WI38 (cell line): ENCODE data around the gene MLX.
"Not testable (repeated sequence)": the region's sequence is repeated elsewhere in the genome, so short reads cannot be mapped to it uniquely, and the experiment has no call there.

Experiments used
- H3K4me3 ChIP-seq: 2 replicates; pipeline ENCODE4 v1.5.1; 2011; ENCODE audit warnings: low read depth, mild to moderate bottlenecking, control low read depth, low read length
- TF ChIP-seq, protein P1 (sequence below): IDR thresholded peaks from 2 replicates; pipeline ENCODE4 v1.5.1; 2012; ENCODE audit warnings: low read depth, mild to moderate bottlenecking, control low read depth, low read length

Gene MLX

DNA sequence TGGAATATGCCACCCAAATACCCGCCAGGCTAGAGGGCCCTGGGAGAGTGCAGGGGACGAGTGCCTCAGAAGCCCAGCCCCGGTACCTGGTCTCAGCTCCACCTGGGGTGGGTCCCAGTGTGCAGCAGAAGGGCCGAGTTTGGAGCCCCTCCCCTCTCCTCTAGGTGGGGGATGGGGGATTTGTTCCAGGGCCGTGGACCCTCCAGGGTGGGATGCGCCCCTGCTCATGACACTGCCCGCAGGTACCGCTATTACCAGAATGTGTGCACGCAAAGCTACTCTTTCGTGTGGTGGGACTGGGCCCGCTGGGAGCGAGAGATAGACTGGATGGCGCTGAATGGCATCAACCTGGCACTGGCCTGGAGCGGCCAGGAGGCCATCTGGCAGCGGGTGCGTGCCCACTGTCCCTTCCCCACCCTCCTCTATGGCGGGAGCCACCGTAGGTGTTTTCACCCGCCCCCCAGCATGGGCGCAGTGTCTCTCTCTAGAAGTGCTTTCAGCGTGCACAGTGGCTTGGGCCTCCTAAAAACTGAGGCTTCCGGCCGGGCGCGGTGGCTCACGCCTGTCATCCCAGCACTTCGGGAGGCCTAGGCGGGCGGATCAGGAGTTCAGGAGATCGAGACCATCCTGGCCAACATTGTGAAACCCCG lies 29.6 kb upstream of the MLX start:
- TF ChIP-seq, protein P1, sequence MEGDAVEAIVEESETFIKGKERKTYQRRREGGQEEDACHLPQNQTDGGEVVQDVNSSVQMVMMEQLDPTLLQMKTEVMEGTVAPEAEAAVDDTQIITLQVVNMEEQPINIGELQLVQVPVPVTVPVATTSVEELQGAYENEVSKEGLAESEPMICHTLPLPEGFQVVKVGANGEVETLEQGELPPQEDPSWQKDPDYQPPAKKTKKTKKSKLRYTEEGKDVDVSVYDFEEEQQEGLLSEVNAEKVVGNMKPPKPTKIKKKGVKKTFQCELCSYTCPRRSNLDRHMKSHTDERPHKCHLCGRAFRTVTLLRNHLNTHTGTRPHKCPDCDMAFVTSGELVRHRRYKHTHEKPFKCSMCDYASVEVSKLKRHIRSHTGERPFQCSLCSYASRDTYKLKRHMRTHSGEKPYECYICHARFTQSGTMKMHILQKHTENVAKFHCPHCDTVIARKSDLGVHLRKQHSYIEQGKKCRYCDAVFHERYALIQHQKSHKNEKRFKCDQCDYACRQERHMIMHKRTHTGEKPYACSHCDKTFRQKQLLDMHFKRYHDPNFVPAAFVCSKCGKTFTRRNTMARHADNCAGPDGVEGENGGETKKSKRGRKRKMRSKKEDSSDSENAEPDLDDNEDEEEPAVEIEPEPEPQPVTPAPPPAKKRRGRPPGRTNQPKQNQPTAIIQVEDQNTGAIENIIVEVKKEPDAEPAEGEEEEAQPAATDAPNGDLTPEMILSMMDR = no peak
- H3K4me3 ChIP-seq = peak overlapping the region; percentile 66

DNA sequence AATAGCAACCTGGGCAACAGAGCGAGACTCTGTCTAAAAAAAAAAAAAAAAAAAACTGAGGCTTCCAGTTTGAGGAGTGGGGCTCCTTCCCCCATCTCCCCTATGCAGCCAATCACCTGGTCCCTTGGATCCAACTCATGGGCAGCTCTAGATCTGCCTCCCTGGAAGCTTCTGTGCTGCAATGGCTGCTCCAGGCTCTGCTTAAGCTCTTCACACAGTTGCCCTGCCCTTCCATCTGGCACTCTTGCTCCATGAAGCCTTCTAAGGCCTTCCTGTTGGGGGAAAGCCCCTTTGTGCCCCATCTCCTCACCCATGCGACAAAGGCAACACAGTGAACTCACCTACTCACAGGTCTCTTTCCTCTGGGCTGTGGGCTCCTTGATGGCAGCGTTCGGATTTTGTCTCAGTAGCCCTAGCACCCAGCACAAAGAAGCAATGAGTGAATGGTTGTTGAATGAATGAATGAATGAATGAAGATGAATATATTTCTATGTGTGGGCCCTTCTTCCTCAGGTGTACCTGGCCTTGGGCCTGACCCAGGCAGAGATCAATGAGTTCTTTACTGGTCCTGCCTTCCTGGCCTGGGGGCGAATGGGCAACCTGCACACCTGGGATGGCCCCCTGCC lies 29.0 kb upstream of the MLX start:
- no peak overlapping the region for H3K4me3 ChIP-seq

DNA sequence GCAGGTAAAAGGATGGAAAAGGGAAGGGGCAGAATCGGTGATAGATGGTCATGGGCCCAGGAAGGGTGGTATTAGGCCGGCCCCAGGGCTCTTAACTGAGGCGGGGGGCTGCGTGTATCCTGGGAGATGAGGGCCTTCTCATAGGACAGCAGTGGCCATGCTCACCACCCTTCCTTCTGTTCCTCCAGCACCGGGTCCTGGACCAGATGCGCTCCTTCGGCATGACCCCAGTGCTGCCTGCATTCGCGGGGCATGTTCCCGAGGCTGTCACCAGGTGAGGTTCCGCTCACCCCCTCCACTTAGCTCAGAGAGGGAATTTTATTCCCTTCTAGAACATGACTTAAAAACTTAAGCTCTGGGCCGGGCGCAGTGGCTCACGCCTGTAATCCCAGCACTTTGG lies 28.4 kb upstream of the MLX start:
- H3K4me3 ChIP-seq = no peak overlapping the region
- TF ChIP-seq, protein P1 = no peak

More for the DNA sequence above, 29.0 kb upstream of the MLX start:
- TF ChIP-seq, protein P1 = no peak

DNA sequence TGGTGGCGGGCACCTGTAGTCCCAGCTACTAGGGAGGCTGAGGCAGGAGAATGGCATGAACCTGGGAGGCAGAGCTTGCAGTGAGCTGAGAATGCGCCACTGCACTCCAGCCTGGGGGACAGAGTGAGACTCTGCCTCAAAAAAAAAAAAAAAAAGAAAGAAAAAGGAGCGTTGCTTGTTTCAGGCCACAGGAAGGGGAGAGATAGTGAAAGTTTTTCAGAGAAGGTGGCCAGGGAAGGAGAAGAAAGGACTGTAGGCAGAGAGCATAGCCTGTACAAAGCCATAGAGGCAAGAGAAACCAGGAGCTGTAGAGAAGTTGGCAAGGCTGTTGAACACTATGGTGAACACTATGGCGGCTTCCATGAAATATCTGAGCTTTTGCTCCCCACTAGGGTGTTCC lies 26.3 kb upstream of the MLX start:
- not testable (repeated sequence) for H3K4me3 ChIP-seq

DNA sequence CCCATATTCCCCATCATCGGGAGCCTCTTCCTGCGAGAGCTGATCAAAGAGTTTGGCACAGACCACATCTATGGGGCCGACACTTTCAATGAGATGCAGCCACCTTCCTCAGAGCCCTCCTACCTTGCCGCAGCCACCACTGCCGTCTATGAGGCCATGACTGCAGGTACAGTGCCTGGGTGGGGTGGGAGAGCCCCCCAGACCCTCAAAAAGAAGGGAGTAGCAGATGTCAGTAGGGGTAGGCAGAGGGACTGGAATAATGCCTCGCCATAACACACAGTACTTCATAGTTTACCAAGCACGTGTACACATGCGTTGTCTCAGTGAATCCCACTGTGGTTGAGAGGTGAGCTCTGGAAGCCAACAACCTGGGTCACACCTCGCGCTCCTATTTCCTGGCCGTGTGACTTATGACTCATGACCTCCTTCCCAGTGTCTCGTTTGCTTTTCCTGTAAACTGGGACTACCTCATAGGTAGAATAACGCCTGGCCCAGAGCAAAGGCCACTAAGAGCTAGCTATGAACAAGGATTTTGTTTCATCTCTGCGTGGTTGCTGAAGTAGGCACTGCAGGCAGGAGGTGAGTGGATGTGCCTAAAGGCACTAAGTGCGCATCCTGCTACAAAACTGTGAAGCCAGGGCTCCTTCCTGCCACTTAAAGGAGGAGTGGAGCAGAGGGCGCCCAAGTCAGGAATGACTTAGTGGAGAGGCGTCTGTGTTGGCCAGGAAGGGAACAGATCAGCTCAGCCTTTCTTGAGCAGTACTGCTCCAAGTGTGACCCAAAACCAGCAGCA lies 25.7 kb upstream of the MLX start:
- TF ChIP-seq, protein P1 = no peak

DNA sequence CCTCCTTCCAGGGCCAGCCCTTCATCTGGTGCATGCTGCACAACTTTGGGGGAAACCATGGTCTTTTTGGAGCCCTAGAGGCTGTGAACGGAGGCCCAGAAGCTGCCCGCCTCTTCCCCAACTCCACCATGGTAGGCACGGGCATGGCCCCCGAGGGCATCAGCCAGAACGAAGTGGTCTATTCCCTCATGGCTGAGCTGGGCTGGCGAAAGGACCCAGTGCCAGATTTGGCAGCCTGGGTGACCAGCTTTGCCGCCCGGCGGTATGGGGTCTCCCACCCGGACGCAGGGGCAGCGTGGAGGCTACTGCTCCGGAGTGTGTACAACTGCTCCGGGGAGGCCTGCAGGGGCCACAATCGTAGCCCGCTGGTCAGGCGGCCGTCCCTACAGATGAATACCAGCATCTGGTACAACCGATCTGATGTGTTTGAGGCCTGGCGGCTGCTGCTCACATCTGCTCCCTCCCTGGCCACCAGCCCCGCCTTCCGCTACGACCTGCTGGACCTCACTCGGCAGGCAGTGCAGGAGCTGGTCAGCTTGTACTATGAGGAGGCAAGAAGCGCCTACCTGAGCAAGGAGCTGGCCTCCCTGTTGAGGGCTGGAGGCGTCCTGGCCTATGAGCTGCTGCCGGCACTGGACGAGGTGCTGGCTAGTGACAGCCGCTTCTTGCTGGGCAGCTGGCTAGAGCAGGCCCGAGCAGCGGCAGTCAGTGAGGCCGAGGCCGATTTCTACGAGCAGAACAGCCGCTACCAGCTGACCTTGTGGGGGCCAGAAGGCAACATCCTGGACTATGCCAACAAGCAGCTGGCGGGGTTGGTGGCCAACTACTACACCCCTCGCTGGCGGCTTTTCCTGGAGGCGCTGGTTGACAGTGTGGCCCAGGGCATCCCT lies 23.5 kb upstream of the MLX start:
- no peak overlapping the region for H3K4me3 ChIP-seq
- TF ChIP-seq, protein P1 = no peak

More for the DNA sequence above, 25.7 kb upstream of the MLX start:
- no peak overlapping the region for H3K4me3 ChIP-seq

DNA sequence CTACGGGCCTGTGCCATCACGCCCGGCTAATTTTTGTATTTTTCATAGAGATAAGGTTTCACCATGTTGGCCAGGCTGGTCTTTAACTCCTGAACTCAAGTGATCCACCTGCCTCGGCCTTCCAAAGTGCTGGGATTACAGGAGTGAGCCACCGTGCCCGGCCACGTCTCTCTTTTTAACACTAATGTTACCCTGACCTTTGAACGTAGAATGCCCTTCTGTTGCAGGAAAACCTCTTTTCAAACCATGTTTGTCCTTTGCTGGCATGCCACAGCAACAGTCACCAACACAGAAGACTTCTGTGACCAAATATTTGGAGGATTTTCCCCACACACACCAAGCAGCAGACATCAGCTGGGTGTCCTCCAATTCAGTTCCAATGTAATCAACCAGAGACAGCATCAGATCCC lies 22.0 kb upstream of the MLX start:
- no peak overlapping the region for H3K4me3 ChIP-seq
- TF ChIP-seq, protein P1 = no peak

DNA sequence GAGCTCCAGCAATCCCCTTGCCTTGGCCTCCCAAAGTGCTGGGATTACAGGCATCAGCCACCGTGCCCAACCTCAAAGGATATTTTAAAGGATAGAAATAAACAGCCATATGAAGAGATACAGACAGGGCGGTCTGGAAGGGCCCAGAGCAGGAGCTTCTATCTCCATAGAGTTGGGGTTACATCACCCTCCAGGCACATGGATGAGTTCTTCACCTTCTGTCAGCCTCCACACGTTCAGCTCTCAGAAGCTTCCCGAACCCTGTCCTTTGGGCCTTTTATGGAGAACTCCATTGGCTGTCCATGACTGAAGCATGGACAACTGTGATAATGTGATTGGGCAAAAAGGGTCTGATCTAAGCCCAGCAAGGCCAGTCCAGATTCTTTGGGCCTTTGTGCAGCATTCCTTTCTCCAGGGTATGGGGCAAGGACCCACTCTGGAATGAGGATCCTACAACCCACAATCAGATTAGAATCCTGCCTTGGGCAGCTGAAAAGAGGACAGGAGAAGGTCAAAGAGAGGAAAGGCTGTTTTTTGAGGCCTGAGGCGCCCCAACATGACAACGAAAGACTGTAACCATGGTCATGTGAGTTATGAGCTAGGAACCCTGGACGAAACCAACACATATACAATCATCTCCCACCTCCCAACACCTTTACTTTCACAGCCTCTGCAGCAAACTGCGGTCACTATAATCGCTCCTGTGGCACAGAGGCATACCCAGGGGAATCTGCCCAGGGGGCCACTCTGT lies 21.0 kb upstream of the MLX start:
- H3K4me3 ChIP-seq = not testable (repeated sequence)
